ENCODE measurements around the gene MYO5C.

DNA sequence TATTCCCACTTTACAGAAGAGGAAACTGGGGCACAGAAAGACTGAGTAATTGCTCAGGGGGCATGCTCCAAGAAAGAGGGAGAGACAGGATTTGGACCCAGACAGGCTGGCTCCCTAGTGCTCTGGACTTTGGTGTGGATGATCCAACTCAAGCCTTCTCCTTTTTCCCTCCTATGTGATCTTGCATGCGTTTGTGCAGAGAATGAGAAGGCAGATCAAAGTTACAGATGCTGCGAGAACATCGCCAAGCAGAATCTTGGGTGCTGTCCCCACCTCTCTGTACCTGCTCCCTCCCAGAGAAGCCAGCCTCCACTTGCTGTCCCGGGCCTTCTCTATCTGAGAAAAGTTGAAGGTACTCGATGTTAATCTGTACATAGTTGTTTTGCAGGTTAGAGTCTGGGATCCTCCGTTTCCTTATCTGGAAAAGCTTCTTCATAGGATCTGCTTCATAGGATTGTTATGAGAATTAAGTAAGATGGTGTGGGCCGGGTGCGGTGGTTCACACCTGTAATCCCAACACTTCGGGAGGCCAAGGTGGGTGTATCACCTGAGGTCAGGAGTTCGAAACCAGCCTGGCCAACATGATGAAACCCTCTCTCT lies 114.7 kb downstream of the MYO5C start:
- TF ChIP-seq CTCF (IDR thresholded peaks at IDR 0.05), result no peak
- TF ChIP-seq POLR2A (IDR thresholded peaks at IDR 0.05), result no peak

All from vagina (tissue), 2 donors.